Fibroblast of lung (primary cell): Measurements from ENCODE around the gene RALGDS. TPM values are rescaled to one million over a fixed set of nuclear protein-coding genes. Genes with fewer than 3 reads are reported as not detected.

Experiments used
- DNase-seq, 2 donors: peaks; one replicate each; pipeline versions ENCODE4 v3.0.0 to v3.0.0-alpha.2; 2010; ENCODE audit warnings: low read depth in 2 of 2
- H2AFZ ChIP-seq: 2 replicates; pipeline ENCODE4 v1.5.1; 2012; ENCODE audit warnings: low read length, control low read depth, inconsistent platforms
- H3K27ac ChIP-seq: 2 replicates; pipeline ENCODE4 v1.5.1; 2011; ENCODE audit warnings: low read length, control low read depth; ENCODE audit not compliant: insufficient read depth
- H3K27me3 ChIP-seq: 2 replicates; pipeline ENCODE4 v1.5.1; 2011; ENCODE audit warnings: mild to moderate bottlenecking, low read length; ENCODE audit not compliant: control insufficient read depth, insufficient read depth
- H3K36me3 ChIP-seq: 2 replicates; pipeline ENCODE4 v1.5.1; 2011; ENCODE audit warnings: low read length; ENCODE audit not compliant: control insufficient read depth, insufficient read depth
- H3K4me1 ChIP-seq: 2 replicates; pipeline ENCODE4 v1.5.1; 2011; ENCODE audit warnings: low read length; ENCODE audit not compliant: control insufficient read depth, insufficient read depth; ENCODE audit errors: extremely low read depth
- H3K4me2 ChIP-seq: 2 replicates; pipeline ENCODE4 v1.5.1; 2011; ENCODE audit warnings: low read length, control low read depth; ENCODE audit not compliant: insufficient read depth; ENCODE audit errors: extremely low read depth
- H3K4me3 ChIP-seq, 4 experiments: fragments of 200-600 bp in 1 of 4; sonication (generic) in 1 of 4; replicated peaks in 1 of 4; 2 replicates each; pipeline ENCODE4 v1.5.1; 2011 to 2016; ENCODE audit warnings: low read length in 4 of 4, low read depth in 3 of 4, mild to moderate bottlenecking in 3 of 4, control low read depth in 2 of 4, inconsistent platforms in 1 of 4, mixed read lengths in 1 of 4; ENCODE audit not compliant: insufficient read depth in 1 of 4; ENCODE audit errors: control extremely low read depth in 1 of 4
- H3K79me2 ChIP-seq: 2 replicates; pipeline ENCODE4 v1.5.1; 2012; ENCODE audit warnings: mild to moderate bottlenecking, low read length, inconsistent platforms; ENCODE audit not compliant: control insufficient read depth, insufficient read depth
- H3K9ac ChIP-seq: 2 replicates; pipeline ENCODE4 v1.5.1; 2011; ENCODE audit warnings: mild to moderate bottlenecking, low read length, control low read depth; ENCODE audit not compliant: insufficient read depth
- H3K9me3 ChIP-seq: 2 replicates; pipeline ENCODE4 v1.5.1; 2012; ENCODE audit warnings: low read depth, low read length; ENCODE audit not compliant: control insufficient read depth, insufficient read depth
- H4K20me1 ChIP-seq: 2 replicates; pipeline ENCODE4 v1.5.1; 2011; ENCODE audit warnings: low read length; ENCODE audit not compliant: control insufficient read depth, insufficient read depth; ENCODE audit errors: extremely low read depth
- EZH2 ChIP-seq: IDR thresholded peaks from 2 replicates; pipeline ENCODE4 v1.5.1; 2012; ENCODE audit warnings: low read length, control low read depth, mild to moderate bottlenecking; ENCODE audit errors: missing control alignments
- polyA plus RNA-seq, 2 donors: library from polyadenylated mRNA; depleted of rRNA in 1 of 2; stranded (reverse) in 1 of 2; unstranded in 1 of 2; fragments of >200 nt; gene quantifications; 2 replicates each; pipeline ENCODE4 v1.2.1, GENCODE V29; 2011 to 2012; ENCODE audit warnings: missing spikeins in 1 of 2
- total RNA-seq: library from RNA; depleted of rRNA; stranded (reverse); fragments of >200 nt; gene quantifications from 2 replicates; pipeline ENCODE4 v1.2.1, GENCODE V29; 2014
- TF ChIP-seq, protein P1 (sequence below), 2 donors: IDR thresholded peaks in 1 of 2; conservative IDR thresholded peaks in 1 of 2; 1 replicate in 1 of 2; 2 replicates in 1 of 2; pipeline ENCODE4 v1.5.1; 2011 to 2012; ENCODE audit warnings: low read length in 2 of 2, control low read depth in 1 of 2, inconsistent platforms in 1 of 2, low read depth in 1 of 2, mild to moderate bottlenecking in 1 of 2

The RALGDS gene
- total and polyA plus RNA-seq, 2 donors (not counting 1 experiment from before 2014, with no cell fraction given): 16.6 to 23.6 TPM

DNA sequence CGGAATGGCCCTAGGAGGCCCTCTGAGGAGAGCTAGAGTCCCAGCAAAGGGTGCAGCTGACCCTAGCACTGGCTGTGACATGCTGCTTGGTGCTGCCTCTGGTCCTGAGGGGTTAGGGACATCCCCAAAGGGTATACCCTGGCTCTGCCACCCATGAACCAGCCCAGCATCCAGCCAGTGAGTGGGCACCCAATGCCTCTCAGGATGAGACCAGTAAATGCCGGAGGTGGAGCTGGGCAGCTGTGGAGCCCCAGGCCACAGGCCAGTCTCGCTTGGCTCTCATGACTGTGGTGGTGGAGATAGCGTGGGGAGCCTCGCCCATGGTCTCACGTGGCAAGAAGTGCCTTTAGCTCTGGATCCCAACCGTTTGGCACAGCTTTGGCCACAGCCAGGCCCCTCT, 63.0 kb downstream of the RALGDS start:
- no peak for TF ChIP-seq EZH2
- TF ChIP-seq, protein P1, sequence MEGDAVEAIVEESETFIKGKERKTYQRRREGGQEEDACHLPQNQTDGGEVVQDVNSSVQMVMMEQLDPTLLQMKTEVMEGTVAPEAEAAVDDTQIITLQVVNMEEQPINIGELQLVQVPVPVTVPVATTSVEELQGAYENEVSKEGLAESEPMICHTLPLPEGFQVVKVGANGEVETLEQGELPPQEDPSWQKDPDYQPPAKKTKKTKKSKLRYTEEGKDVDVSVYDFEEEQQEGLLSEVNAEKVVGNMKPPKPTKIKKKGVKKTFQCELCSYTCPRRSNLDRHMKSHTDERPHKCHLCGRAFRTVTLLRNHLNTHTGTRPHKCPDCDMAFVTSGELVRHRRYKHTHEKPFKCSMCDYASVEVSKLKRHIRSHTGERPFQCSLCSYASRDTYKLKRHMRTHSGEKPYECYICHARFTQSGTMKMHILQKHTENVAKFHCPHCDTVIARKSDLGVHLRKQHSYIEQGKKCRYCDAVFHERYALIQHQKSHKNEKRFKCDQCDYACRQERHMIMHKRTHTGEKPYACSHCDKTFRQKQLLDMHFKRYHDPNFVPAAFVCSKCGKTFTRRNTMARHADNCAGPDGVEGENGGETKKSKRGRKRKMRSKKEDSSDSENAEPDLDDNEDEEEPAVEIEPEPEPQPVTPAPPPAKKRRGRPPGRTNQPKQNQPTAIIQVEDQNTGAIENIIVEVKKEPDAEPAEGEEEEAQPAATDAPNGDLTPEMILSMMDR (conservative IDR thresholded peaks at IDR 0.05 in 1 of 2, IDR thresholded peaks at IDR 0.05 in 1 of 2; ENCODE audit: low read depth in 1 of 2, low read length in 2 of 2): no peak
- Histone ChIP-seq H3K4me1 (no peaks in the 10 kb centered on the region), H3K27me3 (no peaks in the 10 kb centered on the region), H3K27ac (no peak overlapping the region), H2AFZ (no peak overlapping the region), H3K4me2 (no peak overlapping the region), H3K9ac (no peak overlapping the region), H3K4me3 (no peak overlapping the region), H3K36me3 (peaks cover 15% of the 10 kb centered on the region), H4K20me1 (no peaks in the 10 kb centered on the region), H3K9me3 (no peaks in the 10 kb centered on the region), H3K79me2 (no peaks in the 10 kb centered on the region)
- no peak for DNase-seq

DNA sequence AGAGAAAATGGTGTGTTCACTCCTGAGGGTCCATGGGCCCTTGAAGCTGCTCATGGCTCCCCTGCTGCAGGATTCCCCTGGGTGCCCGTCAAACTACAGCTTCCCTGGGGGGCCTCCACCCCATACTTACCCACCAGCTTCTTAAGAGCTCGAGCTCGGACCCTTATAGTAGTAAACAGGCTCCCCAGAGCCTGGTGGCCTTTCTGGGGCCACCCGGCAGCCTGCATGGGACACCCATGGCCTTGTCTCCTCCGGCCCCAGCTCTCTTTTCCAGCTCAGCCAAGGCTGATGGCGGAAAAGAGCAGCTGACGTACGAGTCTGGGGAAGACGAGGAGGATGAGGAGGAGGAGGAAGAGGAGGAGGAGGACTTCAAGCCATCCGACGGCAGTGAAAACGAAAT, 63.5 kb downstream of the RALGDS start:
- no peaks in the 10 kb centered on the region for H3K79me2 ChIP-seq
- no peaks in the 10 kb centered on the region for H3K9me3 ChIP-seq
- no peaks in the 10 kb centered on the region for H3K27me3 ChIP-seq
- no peak for DNase-seq
- H2AFZ ChIP-seq: no peak overlapping the region
- no peak overlapping the region for H3K27ac ChIP-seq
- no peak overlapping the region for H3K9ac ChIP-seq
- H3K4me3 ChIP-seq: no peak overlapping the region
- H3K4me1 ChIP-seq: no peaks in the 10 kb centered on the region
- no peak for TF ChIP-seq EZH2
- TF ChIP-seq, protein P1 (conservative IDR thresholded peaks at IDR 0.05 in 1 of 2, IDR thresholded peaks at IDR 0.05 in 1 of 2; ENCODE audit: low read depth in 1 of 2, low read length in 2 of 2): no peak
- no peak overlapping the region for H3K4me2 ChIP-seq
- H3K36me3 ChIP-seq: peaks cover 15% of the 10 kb centered on the region
- no peaks in the 10 kb centered on the region for H4K20me1 ChIP-seq

DNA sequence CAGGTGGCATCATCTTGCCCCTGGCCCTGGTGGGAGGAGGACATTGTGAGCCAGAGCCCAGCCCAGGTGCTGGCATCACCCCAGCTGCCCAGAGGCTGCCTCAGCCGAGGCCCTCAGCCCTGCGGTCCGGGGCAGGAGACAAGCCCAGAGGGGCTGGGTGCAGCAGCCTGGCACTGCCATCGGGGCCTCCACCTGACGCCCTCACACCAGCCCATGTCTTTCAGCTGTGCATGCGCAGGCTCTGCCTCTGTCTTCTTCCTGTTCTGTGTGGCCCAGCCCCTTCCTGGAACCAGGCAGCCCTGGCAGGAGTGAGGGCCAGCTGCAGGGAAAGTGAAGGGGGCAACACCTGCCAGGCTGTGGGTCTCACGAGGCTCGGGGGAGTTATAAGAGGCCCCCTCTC, 64.0 kb downstream of the RALGDS start:
- TF ChIP-seq EZH2: no peak
- TF ChIP-seq, protein P1 (conservative IDR thresholded peaks at IDR 0.05 in 1 of 2, IDR thresholded peaks at IDR 0.05 in 1 of 2; ENCODE audit: low read depth in 1 of 2, low read length in 2 of 2): no peak
- H3K9ac ChIP-seq: no peak overlapping the region
- H3K9me3 ChIP-seq: no peaks in the 10 kb centered on the region
- no peak overlapping the region for H2AFZ ChIP-seq
- H3K4me3 ChIP-seq: no peak overlapping the region
- peaks cover 17% of the 10 kb centered on the region for H3K36me3 ChIP-seq
- H3K4me1 ChIP-seq: no peaks in the 10 kb centered on the region
- H4K20me1 ChIP-seq: no peaks in the 10 kb centered on the region
- no peaks in the 10 kb centered on the region for H3K79me2 ChIP-seq
- no peak overlapping the region for H3K4me2 ChIP-seq
- no peak overlapping the region for H3K27ac ChIP-seq
- DNase-seq: no peak
- H3K27me3 ChIP-seq: no peaks in the 10 kb centered on the region
